ENCODE data around the gene DNAAF8.

DNAAF8 gene

DNA sequence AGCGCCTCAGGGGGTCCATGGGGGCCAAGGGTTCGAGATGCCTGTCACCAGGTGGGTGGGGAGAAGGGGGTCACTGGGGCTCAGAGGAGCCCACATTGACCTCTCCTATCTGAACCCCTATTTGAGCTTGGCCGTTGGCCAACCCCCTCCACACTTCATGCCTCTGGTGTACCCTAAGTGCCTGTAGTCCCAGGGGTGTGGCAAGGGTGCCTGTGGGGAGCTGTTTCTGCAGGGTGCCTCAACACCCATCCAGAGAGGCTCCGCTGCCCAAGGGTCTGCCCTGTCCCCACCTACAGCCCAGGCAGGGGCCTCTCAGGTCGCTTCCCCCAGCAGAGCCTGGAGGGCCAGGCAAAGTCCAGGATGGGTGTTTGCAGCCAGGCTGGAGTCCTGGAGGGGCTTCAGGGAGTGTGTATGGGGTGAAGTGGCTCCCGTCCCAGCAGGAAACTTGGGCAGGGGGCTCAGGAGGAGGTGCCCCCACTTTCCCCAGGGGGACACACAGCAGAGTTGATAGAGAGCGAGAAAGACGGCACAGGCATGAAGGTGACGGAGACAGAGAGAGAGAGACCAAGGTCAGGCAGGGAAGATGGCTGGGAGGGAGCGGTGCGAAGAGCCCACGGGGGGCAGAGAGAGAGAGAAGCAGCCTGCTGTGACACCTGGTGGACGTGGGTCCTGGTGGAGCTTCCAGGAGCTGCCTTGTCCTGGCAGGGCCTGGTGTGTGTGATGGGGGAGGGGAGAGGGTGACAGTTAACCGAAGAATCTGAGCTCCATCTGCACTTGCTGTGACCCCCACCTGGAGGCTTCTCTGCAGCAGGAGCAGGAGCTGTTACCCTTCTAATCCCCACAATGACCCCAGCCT lies 53.5 kb downstream of the DNAAF8 start, which contains the start of gene SEPTIN12:
SEPTIN12 (minus strand) TSS at position 719 of the 856 bp plus-strand sequence; CDS start at position 19, 700 bp downstream.
- DNase-seq: no peak

DNA sequence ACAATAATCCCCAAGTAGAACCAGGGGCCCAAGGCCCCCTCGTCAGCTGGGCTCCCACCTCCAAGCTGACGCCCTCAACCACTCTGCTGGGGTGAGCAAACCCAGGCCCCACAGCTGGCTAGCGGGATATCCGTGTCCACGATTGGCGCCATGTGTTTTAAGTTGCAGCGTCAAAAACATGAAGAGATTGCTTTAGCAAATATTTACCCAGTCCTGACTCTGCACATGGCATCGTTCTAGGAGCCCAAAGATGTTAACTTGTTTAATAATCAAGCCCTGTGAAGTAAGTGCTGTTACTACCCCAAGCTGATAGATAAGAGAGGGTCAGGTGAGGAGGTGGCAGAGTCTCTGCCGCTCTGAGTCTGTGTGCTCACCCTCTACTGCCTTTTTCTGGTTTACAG lies 54.2 kb downstream of the DNAAF8 start:
- DNase-seq: no peak

DNA sequence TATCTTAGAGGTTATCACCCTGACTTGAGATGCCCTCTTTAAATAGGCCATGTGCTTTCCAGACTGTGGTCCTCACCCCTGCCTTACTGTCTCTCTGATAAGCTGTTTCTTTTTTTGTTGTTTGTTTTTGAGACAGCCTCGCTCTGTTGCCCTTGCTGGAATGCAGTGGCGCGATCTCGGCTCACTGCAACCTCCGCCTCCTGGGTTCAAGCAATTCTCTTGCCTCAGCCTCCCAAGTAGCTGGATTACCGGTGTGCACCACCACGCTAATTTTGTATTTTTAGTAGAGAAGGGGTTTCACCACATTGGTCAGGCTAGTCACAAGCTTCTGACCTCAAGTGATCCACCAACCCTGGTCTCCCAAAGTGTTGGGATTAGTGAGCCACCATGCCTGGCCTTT lies 54.6 kb downstream of the DNAAF8 start:
- DNase-seq: no peak

DNA sequence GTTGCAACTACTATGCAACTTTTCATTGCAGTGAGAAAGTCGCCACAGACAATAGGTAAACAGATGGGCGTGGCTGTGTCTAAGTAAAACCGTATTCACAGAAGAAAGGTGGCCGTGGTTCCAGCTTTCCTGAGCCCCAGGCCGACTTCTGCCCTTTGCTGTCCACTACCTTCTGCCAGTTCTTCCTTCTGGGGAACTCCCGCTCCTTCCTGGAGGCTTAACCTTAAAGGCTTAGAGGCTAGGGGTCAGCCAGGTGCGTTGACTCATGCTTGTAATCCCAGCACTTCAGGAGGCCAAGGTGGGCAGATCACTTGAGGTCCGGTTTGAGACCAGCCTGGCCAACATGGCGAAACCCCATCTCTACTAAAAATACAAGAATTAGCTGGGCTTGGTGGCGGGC lies 55.9 kb downstream of the DNAAF8 start:
- no peak for DNase-seq

DNA sequence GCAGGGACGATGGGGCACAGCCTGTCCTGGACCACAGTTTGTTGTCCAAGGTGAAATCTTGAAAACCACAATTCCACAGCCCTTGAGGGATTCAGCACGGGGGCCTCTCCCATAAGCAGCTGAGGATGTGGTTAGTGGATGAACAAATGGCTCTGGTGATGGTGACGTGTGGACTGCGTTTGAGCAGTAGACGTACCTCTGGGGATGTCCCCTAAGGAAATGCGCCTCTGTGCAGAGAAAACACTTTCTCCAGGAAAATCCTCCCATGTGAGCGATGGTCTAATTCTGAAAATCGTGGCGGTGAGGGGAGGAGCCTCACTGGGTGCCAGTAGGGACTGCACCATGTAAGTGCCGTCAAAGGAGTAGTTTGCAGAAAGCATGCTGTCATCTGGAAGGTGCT lies 56.5 kb downstream of the DNAAF8 start:
- DNase-seq: no peak

DNA sequence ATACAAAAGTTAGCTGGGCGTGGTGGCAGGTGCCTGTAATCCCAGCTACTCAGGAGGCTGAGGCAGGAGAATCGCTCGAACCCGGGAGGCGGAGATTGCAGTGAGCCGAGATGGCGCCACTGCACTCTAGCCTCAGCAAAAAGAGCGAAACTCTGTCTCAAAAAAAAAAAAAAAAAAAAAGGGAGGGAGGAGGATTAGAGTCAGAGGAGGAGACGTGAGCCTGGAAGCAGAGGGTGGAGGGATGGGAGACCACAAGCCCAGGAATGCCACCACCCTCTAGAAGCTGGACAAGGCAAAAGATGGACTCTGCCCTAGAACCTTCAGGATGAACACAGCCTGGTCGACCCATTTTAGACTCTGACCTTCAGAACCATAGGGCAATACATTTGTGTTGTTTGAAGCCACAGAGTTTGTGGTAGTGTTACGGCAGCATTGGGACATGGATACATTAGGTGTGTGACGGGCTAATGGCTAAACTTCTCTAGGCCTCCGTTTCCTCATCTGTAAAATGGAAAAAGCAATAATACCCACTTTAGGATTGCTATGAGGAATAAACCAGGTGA lies 58.7 kb downstream of the DNAAF8 start:
- DNase-seq: no peak

DNA sequence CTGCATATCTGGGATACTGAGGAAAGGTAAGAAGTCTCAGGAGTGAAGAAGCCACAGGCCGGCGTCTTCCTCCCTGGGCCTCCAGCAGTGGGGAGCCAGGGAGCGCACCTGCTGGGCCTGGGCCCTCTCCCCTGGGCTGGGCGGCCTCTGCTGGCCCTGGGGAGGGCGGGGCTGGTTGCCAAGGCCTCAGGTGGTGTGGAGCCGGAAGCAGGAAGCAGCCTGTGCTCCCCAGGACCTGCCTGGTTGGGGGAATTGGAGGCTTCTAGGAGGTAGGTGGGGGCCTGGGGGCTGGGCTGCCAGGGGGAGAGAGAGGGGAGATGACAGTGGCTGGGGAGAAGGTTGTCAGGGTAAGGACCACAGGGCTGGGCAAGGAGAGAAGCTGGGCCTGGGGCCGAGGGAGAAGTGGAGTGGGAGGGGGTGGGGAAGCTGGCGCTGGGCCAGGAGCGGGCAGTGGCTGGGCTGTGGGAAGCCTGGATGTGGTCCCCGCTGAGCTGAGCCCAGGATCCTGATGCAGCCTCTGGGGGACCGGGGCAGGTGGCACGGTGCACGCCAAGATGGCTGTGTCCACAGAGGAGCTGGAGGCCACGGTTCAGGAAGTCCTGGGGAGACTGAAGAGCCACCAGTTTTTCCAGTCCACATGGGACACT lies 61.0 kb downstream of the DNAAF8 start, which contains the start of gene SMIM22:
SMIM22 (plus strand) TSS at position 189 of the 647 bp plus-strand sequence; CDS start at position 555, 366 bp downstream.
- DNase-seq: peak; percentile 83

DNA sequence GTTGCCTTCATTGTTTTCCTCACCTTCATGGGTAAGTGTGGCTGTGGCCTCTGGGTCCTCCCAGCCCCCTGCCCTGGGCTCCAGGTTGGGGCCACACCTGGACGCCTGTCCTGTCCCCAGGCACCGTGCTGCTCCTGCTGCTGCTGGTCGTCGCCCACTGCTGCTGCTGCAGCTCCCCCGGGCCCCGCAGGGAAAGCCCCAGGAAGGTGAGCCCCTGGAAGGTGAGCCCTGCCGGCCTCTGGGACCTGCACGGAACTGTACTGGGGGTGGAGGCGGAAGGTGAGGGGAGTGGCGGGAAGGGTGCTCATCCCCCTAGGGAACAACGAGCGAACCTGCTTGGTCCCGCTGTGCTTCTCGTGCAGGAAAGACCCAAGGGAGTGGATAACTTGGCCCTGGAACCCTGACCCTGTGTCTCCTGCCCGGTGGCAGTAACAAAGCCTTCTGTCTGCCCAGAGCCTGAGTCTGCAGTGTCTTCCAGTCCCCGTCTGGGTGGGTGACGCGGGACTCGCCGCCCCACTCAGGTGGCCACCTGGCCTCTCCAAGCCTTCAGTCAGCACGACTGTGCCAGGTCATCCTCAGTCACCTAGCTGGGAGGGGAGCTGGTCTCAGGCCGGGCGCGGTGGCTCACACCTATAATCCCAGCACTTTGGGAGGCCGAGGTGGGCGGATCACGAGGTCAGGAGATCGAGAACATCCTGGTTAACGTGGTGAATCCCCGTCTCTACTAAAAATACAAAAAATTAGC lies 61.7 kb downstream of the DNAAF8 start:
- no peak for DNase-seq

DNA sequence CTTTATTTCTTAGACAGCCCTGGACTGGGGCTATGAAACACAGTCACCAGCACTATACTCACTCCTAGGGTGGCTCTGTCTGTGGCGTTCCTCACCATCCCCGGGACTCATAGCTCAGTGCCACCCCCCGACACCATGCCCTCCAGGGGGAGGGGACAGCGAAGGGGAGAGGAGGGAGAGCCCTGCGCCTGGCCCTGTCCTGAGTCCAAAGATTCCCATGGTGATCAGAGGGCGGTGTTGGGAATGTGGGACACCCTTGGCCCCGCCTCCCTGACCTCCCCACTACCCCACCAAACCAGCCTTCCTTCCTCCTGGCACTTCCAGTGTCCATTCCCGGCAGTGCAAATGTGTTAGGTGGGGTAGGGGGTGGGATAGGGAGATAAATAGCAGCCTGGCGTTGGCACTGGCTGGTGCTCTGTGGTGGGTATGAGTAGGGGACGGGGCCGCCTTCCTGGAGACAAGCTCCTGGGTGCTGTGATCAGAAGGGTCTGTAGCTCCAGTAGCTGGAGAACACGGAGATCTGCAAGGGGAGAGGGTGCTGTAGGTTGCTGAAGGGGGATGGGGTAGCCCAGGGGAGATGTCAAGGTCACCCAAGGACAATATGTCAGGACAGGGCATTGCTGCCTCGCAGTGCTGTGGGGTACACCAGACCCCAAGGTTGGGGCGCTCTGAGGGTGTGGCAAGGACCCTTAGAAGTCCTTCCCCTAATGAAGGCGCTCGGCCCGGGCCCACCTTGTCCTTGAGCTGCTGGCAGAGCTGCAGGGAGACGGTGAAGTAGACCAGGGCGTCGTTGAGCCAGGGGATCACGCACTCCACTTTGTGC lies 62.9 kb downstream of the DNAAF8 start:
- DNase-seq: no peak

DNA sequence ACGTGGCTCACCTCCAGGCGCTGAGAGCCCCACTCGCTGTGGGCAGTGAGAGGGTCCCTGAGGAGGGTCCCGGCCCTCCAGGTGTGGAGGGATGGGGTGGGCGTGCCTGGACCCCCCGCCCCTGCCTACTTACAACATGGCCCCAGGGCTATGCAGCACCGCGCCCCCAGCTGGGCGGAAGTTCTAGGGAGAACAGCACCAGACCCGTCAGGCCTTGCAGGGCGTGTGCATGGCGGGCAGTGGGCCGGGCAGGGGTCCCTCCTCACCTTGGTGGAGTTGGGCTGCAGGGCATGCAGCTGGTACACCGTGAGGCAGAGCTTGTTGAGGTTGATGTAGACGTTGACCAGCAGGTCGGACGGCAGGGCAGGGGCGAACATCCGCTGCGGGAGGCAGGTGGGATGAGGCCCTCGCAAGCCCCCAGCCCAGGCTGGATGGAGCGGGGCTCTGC lies 63.5 kb downstream of the DNAAF8 start:
- DNase-seq: no peak

DNA sequence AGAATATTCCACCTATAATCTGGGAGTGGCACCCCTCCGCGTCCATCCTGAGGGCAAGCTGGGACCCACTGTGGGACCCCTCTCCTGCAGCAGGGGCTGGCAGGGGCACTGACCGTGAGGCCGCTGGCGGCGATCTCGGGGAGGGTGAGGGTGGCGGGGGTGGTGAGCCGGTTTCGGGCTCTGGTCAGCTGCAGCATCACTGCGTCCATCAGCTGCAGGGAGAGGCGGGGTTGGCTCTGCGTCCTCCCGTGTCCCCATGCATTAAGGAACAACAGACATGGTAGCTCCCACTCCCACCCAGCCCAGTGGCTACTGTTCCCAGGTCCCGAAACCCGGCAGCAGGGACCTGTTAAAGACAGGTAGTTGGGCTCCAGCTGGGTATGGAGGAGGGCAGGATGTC lies 64.1 kb downstream of the DNAAF8 start:
- no peak for DNase-seq
